HepG2 (cell line): Measurements from ENCODE around the gene MYOZ3. TPM values are rescaled to one million over a fixed set of nuclear protein-coding genes. Genes with fewer than 3 reads are reported as not detected.

Source experiments
- ATAC-seq: fragments of 200-7000 bp; cut with Tn5 transposase; 3 replicates; pipeline ENCODE4 v1.9.1; 2020; ENCODE audit warnings: mild to moderate bottlenecking, moderate library complexity
- BruUV-seq: library from RNA; stranded (reverse); fragments of 400-500 nt; replicated peaks from 2 replicates; lab custom pipeline; 2021; lab: Mats Ljungman, UMichigan
- CTCF ChIA-PET: fragments of 300-600 bp; formaldehyde crosslinking; extraction: SDS; loops from one replicate; lab custom pipeline; 2021; ENCODE audit warnings: low total read pairs, inconsistent platforms, low intra/inter-chr PET ratio; lab: Yijun Ruan, JAX
- POLR2A ChIA-PET: fragments of 350-600 bp; sonication (Branson Sonifier 250); formaldehyde crosslinking; loops from one replicate; lab custom pipeline; 2020; ENCODE audit warnings: antibody characterized with exemption, inconsistent platforms; lab: Yijun Ruan, JAX
- DNase-seq: peaks from one replicate; pipeline ENCODE4 v3.0.0-alpha.2; 2015; ENCODE audit warnings: low spot score
- FAIRE-seq: peaks from 3 replicates; lab custom pipeline; 2011; peaks lifted over from hg19 to GRCh38; lab: Jason Lieb, UNC
- H2AFZ ChIP-seq: one replicate; pipeline ENCODE4 v1.6.1; 2011; ENCODE audit warnings: low read length, inconsistent platforms
- H3K27ac ChIP-seq: fragments of 300-600 bp; 3 replicates; pipeline ENCODE4 v1.8.0; 2011; ENCODE audit warnings: mixed run types, mild to moderate bottlenecking, mixed read lengths, low read length, inconsistent platforms; ENCODE audit not compliant: insufficient read depth; ENCODE audit errors: extremely low read length
- H3K27me3 ChIP-seq, 2 experiments: fragments of 200-600 bp in 1 of 2; 2 replicates in 1 of 2; 3 replicates in 1 of 2; pipeline versions ENCODE4 v1.6.0 to v1.8.0; 2011; ENCODE audit warnings: low read length in 2 of 2, mild to moderate bottlenecking in 2 of 2, moderate library complexity in 2 of 2, inconsistent platforms in 1 of 2; ENCODE audit not compliant: insufficient read depth in 2 of 2, control insufficient read depth in 1 of 2
- H3K36me3 ChIP-seq, 2 experiments: fragments of 200-600 bp in 1 of 2; replicated peaks in 1 of 2; 2 replicates in 1 of 2; 3 replicates in 1 of 2; pipeline versions ENCODE4 v1.5.1 to v1.8.0; 2011; ENCODE audit warnings: low read length in 2 of 2, inconsistent platforms in 1 of 2; ENCODE audit not compliant: insufficient read depth in 2 of 2, control insufficient read depth in 1 of 2
- H3K4me1 ChIP-seq: 2 replicates; pipeline ENCODE4 v1.5.1; 2012; ENCODE audit warnings: low read length, inconsistent platforms; ENCODE audit not compliant: insufficient read depth
- H3K4me2 ChIP-seq: 2 replicates; pipeline ENCODE4 v1.6.0; 2011; ENCODE audit warnings: low read depth, low read length, inconsistent platforms
- H3K4me3 ChIP-seq, 3 experiments: fragments of 200-600 bp in 1 of 3; sonication (generic), shearing (Covaris generic) in 1 of 3; replicated peaks in 1 of 3; 2 replicates each; pipeline ENCODE4 v1.5.1; 2011 to 2016; ENCODE audit warnings: low read length in 3 of 3, inconsistent platforms in 2 of 3, low read depth in 2 of 3, mild to moderate bottlenecking in 2 of 3, control low read depth in 1 of 3, mixed read lengths in 1 of 3; ENCODE audit not compliant: insufficient read depth in 1 of 3
- H3K79me2 ChIP-seq: one replicate; pipeline ENCODE4 v1.6.1; 2011; ENCODE audit warnings: low read length, inconsistent platforms; ENCODE audit not compliant: insufficient read depth
- H3K9ac ChIP-seq: 2 replicates; pipeline ENCODE4 v1.6.0; 2011; ENCODE audit warnings: mild to moderate bottlenecking, low read depth, low read length, inconsistent platforms; ENCODE audit not compliant: insufficient read depth
- H3K9me3 ChIP-seq: 2 replicates; pipeline ENCODE4 v1.5.1; 2012; ENCODE audit warnings: mild to moderate bottlenecking, low read length
- H4K20me1 ChIP-seq: 2 replicates; pipeline ENCODE4 v1.6.0; 2011; ENCODE audit warnings: inconsistent platforms, mild to moderate bottlenecking, low read length, moderate library complexity; ENCODE audit not compliant: insufficient read depth
- ARNT2 ChIP-seq: sonication (generic); formaldehyde crosslinking; IDR thresholded peaks from 2 replicates; pipeline ENCODE4 v1.8.0; 2022; ENCODE audit warnings: mild to moderate bottlenecking, low read depth, missing genetic modification reagents, moderate library complexity
- CAMTA2 ChIP-seq: sonication (generic); formaldehyde crosslinking; IDR thresholded peaks from 2 replicates; pipeline ENCODE4 v1.4.0; 2020; ENCODE audit warnings: mild to moderate bottlenecking, missing genetic modification reagents, borderline replicate concordance
- CEBPB ChIP-seq: IDR thresholded peaks from 2 replicates; pipeline ENCODE4 v1.6.1; 2011; ENCODE audit warnings: low read depth, low read length, improper control_type of control experiment, borderline replicate concordance
- FOSL2 ChIP-seq: sonication (generic); formaldehyde crosslinking; IDR thresholded peaks from 2 replicates; pipeline ENCODE4 v1.4.0; 2020; ENCODE audit warnings: missing genetic modification reagents
- NFYB ChIP-seq: sonication (generic); formaldehyde crosslinking; IDR thresholded peaks from 2 replicates; pipeline ENCODE4 v1.4.0; 2020; ENCODE audit warnings: missing genetic modification reagents
- SRY ChIP-seq: sonication (generic); formaldehyde crosslinking; IDR thresholded peaks from 2 replicates; pipeline ENCODE4 v1.8.0; 2022; ENCODE audit warnings: mild to moderate bottlenecking, missing genetic modification reagents
- ZMYM3 ChIP-seq: sonication (generic); formaldehyde crosslinking; IDR thresholded peaks from 2 replicates; pipeline ENCODE4 v1.5.1; 2020; ENCODE audit warnings: mild to moderate bottlenecking, missing genetic modification reagents
- ZNF263 ChIP-seq: sonication (generic); formaldehyde crosslinking; IDR thresholded peaks from 2 replicates; pipeline ENCODE4 v1.4.0; 2020; ENCODE audit warnings: missing genetic modification reagents
- ZNF317 ChIP-seq: sonication (generic); formaldehyde crosslinking; IDR thresholded peaks from 2 replicates; pipeline ENCODE4 v1.5.0; 2020; ENCODE audit warnings: mild to moderate bottlenecking, missing genetic modification reagents
- ZNF383 ChIP-seq: sonication (generic); formaldehyde crosslinking; IDR thresholded peaks from 2 replicates; pipeline ENCODE4 v1.4.0; 2020; ENCODE audit warnings: missing genetic modification reagents, mild to moderate bottlenecking, borderline replicate concordance
- ZNF562 ChIP-seq: sonication (generic); formaldehyde crosslinking; IDR thresholded peaks from 2 replicates; pipeline ENCODE4 v1.8.0; 2022; ENCODE audit warnings: missing genetic modification reagents, borderline replicate concordance
- ZNF768 ChIP-seq: sonication (generic); formaldehyde crosslinking; IDR thresholded peaks from 2 replicates; pipeline ENCODE4 v1.4.0; 2020; ENCODE audit warnings: missing genetic modification reagents
- WGBS: methylation state at CpG from one replicate; pipeline ENCODE4 v1.1.6; 2017; ENCODE audit warnings: low lambda C conversion rate; 5-methylcytosine and 5-hydroxymethylcytosine counted together
- in situ Hi-C: cut with HindIII; loops from 2 replicates; pipeline ENCODE4 v1.10.0; 2017; ENCODE audit warnings: low pct_unique_long_range_greater_than_20kb; ENCODE audit not compliant: extremely low pct_ligation_motif_present
- intact Hi-C: fragments of 100-400 bp; cut with micrococcal nuclease; formaldehyde crosslinking; loops from one replicate; pipeline ENCODE4 v1.10.0; 2022; ENCODE audit not compliant: unreplicated experiment
- polyA plus RNA-seq, 8 experiments: library from polyadenylated mRNA; depleted of rRNA in 3 of 8; stranded (reverse) in 7 of 8; unstranded in 1 of 8; fragments of >200 nt; fragmentation: Illumina TruSeq in 4 of 8; extraction: Trizol in 4 of 8; gene quantifications; 2 replicates each; pipeline versions ENCODE4 v1.2.1 to v1.2.3, GENCODE V29; 2011 to 2016; ENCODE audit warnings: low read depth in 4 of 8, missing spikeins in 1 of 8, mixed read lengths in 1 of 8; ENCODE audit not compliant: insufficient read depth in 1 of 8
- total RNA-seq, 5 experiments: library from RNA; depleted of rRNA; stranded (reverse); fragments of >200 nt; fragmentation: Illumina TruSeq; extraction: Trizol; gene quantifications; 2 replicates each; pipeline ENCODE4 v1.2.3, GENCODE V29; 2016; ENCODE audit warnings: low read depth in 1 of 5
- TF ChIP-seq, protein P1 (sequence below): sonication (generic); formaldehyde crosslinking; IDR thresholded peaks from 2 replicates; pipeline ENCODE4 v1.4.0; 2020; ENCODE audit warnings: missing genetic modification reagents
- TF ChIP-seq, protein P2 (sequence below): sonication (generic); formaldehyde crosslinking; IDR thresholded peaks from 2 replicates; pipeline ENCODE4 v1.8.0; 2022; ENCODE audit warnings: mild to moderate bottlenecking, missing genetic modification reagents, borderline replicate concordance

MYOZ3 gene
- total and polyA plus RNA-seq, 2 of the 13 experiments (the other 11 are each of a cell fraction or from before 2014, with no cell fraction given) = 0.05 TPM; not detected in 1

DNA sequence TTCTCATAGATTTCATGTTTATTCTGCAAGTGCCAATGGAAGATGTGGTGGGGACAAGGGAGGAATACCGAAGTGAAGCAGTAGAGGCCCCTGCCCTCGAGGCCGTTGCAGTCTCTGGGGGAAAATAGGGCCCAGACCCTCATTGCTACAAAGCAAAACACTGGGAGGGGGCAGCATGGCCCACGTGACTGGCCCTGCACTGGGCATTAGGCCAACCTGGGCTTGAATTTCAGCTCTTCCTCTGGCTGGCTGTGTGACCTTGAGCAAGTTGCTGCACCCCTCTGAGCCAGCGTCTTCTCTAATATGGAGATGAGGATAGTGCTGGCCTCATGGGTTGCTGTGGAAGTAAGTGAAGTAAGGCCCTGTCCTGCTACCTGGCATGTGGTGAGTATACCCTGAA, 21.3 kb upstream of the MYOZ3 start:
- TF ChIP-seq ZMYM3 (CRISPR knock-in tag) (peak; percentile 64), ZNF768 (peak; percentile 99), ZNF562 (no peak)
- no peak for FAIRE-seq
- no peak overlapping the region for H3K9ac ChIP-seq
- ChIA-PET CTCF (no interaction called here), POLR2A (interaction anchor here (1.0 to 1.2 kb wide), 2 partner anchors 61 to 97 kb away, joined by 3 read pairs; partner anchors contain the start of gene RBM22)
- H3K79me2 ChIP-seq = no peaks in the 10 kb centered on the region
- intact Hi-C loops (loop anchor here (5.0 to 10.0 kb wide), 2 partner anchors 175 to 307 kb away; no protein-coding TSS in a partner anchor), in situ Hi-C loops (loop anchor here (5.0 kb wide), 1 partner anchor 57 kb away; no protein-coding TSS in a partner anchor)
- H3K4me2 ChIP-seq = 0 out of 2 replicates have a peak overlapping the region, but pooled peaks have one; percentile 9
- H3K27me3 ChIP-seq = 0 out of 5 replicates have a peak, but pooled peaks cover 0 to 3% of the 10 kb centered on the region in 2 experiments
- no peak overlapping the region for H3K4me3 ChIP-seq
- no peak for DNase-seq
- ATAC-seq = no peak
- peaks cover 80% of the 10 kb centered on the region for H3K4me1 ChIP-seq
- no peaks in the 10 kb centered on the region for H3K36me3 ChIP-seq
- no peaks in the 10 kb centered on the region for H3K9me3 ChIP-seq
- 4% methylated on average over 4 of the region's 5 CpGs for WGBS
- H2AFZ ChIP-seq = no peak overlapping the region
- BruUV-seq = no TSS peak
- H4K20me1 ChIP-seq = no peaks in the 10 kb centered on the region
- H3K27ac ChIP-seq = no peak overlapping the region

DNA sequence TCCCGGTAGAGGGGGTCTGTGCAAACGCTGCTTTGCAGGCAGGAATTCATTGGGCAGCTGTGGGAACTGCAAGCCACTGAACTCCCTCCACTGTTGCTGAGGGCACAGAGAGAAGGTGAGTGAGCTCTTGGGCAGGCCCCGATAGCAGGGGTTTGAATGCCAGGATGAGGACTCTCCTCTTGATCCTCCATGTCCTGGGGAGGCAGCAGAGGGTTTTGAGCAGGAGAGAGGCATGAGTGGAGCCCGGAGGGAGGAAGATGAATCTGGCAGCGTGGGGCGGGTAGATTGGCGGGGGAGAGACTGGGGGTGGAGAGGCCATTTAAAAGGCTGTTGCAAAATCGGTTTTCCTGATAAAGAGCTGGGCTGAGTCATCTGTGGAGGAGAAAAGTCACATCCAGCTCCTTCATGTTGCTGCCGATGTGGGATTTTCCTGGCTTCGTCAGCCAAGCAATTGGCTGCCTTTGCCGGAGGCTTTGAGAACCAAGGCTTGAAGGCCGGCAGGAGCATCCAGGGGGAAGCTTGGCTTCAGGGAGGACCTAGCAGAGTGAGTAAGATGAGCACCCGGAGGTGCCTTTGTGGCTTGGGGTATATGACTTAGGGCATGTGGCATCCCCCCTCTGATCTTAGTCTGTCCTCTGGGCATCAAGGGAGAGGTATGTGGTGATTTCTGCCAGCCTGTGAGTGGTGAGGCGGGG, 20.6 kb upstream of the MYOZ3 start, which contains the start of gene SYNPO:
TSS of gene SYNPO (plus strand) at position 350 of the 695 bp plus-strand sequence. CDS start 7,616 bp downstream, outside the sequence.
- BruUV-seq = no TSS peak
- peak within 1 kb of the TSS; percentile 61 for H3K4me2 ChIP-seq

More for the DNA sequence above, 20.6 kb upstream of the MYOZ3 start, which contains the start of gene SYNPO:
- Histone ChIP-seq H3K27ac (no peak within 1 kb of the TSS), H3K9me3 (no peaks in the 10 kb centered on the region), H4K20me1 (no peaks in the 10 kb centered on the region), H3K27me3 (0 out of 5 replicates have a peak, but pooled peaks cover 0 to 3% of the 10 kb centered on the region in 2 experiments), H3K4me3 (peak within 1 kb of the TSS; percentile 4 to 39 (median 27); a peak in 2 of 6 replicates), H3K4me1 (peaks cover 87% of the 10 kb centered on the region), H3K9ac (no peak within 1 kb of the TSS), H3K79me2 (no peaks in the 10 kb centered on the region), H2AFZ (no peak within 1 kb of the TSS), H3K36me3 (no peaks in the 10 kb centered on the region)
- 2% methylated on average over 11 of the region's 14 CpGs for WGBS
- TF ChIP-seq ZNF383 (no peak), ARNT2 (CRISPR knock-in tag) (no peak), ZNF263 (CRISPR knock-in tag) (peak; percentile 40; the same call in 1 of the 2 replicates), CEBPB (peak; percentile 15; the same call in 1 of the 2 replicates), FOSL2 (peak; percentile 88), NFYB (CRISPR knock-in tag) (no peak), ZNF317 (no peak), SRY (no peak), CAMTA2 (0 out of 2 replicates have a peak, but pooled peaks have one; percentile 44)
- TF ChIP-seq, protein P1, sequence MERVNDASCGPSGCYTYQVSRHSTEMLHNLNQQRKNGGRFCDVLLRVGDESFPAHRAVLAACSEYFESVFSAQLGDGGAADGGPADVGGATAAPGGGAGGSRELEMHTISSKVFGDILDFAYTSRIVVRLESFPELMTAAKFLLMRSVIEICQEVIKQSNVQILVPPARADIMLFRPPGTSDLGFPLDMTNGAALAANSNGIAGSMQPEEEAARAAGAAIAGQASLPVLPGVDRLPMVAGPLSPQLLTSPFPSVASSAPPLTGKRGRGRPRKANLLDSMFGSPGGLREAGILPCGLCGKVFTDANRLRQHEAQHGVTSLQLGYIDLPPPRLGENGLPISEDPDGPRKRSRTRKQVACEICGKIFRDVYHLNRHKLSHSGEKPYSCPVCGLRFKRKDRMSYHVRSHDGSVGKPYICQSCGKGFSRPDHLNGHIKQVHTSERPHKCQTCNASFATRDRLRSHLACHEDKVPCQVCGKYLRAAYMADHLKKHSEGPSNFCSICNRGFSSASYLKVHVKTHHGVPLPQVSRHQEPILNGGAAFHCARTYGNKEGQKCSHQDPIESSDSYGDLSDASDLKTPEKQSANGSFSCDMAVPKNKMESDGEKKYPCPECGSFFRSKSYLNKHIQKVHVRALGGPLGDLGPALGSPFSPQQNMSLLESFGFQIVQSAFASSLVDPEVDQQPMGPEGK (CRISPR knock-in tag) = peak; percentile 34; the same call in 1 of the 2 replicates
- TF ChIP-seq, protein P2, sequence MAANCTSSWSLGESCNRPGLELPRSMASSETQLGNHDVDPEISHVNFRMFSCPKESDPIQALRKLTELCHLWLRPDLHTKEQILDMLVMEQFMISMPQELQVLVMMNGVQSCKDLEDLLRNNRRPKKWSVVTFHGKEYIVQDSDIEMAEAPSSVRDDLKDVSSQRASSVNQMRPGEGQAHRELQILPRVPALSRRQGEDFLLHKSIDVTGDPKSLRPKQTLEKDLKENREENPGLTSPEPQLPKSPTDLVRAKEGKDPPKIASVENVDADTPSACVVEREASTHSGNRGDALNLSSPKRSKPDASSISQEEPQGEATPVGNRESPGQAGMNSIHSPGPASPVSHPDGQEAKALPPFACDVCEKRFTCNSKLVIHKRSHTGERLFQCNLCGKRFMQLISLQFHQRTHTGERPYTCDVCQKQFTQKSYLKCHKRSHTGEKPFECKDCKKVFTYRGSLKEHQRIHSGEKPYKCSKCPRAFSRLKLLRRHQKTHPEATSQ (CRISPR knock-in tag) = no peak
- FAIRE-seq (no peak), ATAC-seq (peak; percentile 11), DNase-seq (peak; percentile 25)
- ChIA-PET CTCF (no interaction called here), POLR2A (interaction anchor here (1.1 kb wide), 1 partner anchor 9 kb away, joined by 3 read pairs; no protein-coding TSS in a partner anchor)
- in situ Hi-C loops (loop anchor here (5.0 kb wide), 1 partner anchor 58 kb away; no protein-coding TSS in a partner anchor), intact Hi-C loops (loop anchor here (5.0 kb wide), 1 partner anchor 308 kb away; no protein-coding TSS in a partner anchor)
